ENCODE measurements around the gene KCNE2.
"Not testable (repeated sequence)": the region's sequence is repeated elsewhere in the genome, so short reads cannot be mapped to it uniquely, and the experiment has no call there.

The KCNE2 gene

DNA sequence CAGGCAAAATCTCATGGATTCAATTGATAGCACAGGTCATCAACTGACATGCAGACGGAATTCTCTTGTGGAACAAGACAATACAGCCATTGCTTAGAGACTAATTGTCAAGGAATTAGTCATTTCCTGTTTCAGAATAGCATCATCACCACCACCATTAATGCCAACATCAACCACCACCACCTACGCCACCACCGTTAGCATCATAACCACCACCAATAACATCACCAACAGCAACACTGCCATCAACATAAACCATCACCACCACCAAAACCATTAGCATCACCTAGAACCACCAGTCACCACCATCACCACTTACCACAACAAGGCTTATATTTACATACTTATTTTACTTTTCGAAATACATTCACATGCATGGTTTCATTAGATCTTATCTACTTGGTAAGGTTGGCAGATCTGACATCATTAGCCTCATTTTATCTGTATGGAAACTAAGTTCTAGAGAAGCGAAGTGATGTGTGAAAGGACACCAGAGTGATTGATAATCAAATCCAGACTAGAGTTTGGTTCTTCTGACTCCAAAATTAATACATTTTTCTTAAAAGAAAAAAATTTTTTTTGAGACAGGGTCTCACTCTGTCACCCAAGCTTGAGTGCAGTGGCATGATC lies 53.8 kb downstream of the KCNE2 start:
- not testable (repeated sequence) for DNase-seq

Data from SW 1271 (cell line).